ENCODE measurements around the gene HDHD2.

Gene HDHD2

GRCh38 chr18:47143899-47144485 is 6.3 kb downstream of the HDHD2 start:
- no peak overlapping the region for H3K27ac ChIP-seq
- no peak for TF ChIP-seq CTCF (conservative IDR thresholded peaks at IDR 0.05)

GRCh38 chr18:47143153-47143552 is 7.1 kb downstream of the HDHD2 start:
- no peak overlapping the region for H3K27ac ChIP-seq
- no peak for TF ChIP-seq CTCF (conservative IDR thresholded peaks at IDR 0.05)

GRCh38 chr18:47141289-47141688 is 9.0 kb downstream of the HDHD2 start:
- no peak overlapping the region for H3K27ac ChIP-seq
- TF ChIP-seq CTCF (conservative IDR thresholded peaks at IDR 0.05): no peak

GRCh38 chr18:47121146-47121545 is 29.2 kb downstream of the HDHD2 start:
- H3K27ac ChIP-seq: no peak overlapping the region
- no peak for TF ChIP-seq CTCF (conservative IDR thresholded peaks at IDR 0.05)

- H3K27ac ChIP-seq: no peak overlapping the region
- TF ChIP-seq CTCF (conservative IDR thresholded peaks at IDR 0.05): no peak
Observed at GRCh38 chr18:47120428-47120827, 29.9 kb downstream of the HDHD2 start.

- H3K27ac ChIP-seq: no peak overlapping the region
- TF ChIP-seq CTCF (conservative IDR thresholded peaks at IDR 0.05): no peak
Observed at GRCh38 chr18:47118981-47119380, 31.3 kb downstream of the HDHD2 start.

- H3K27ac ChIP-seq: no peak overlapping the region
- no peak for TF ChIP-seq CTCF (conservative IDR thresholded peaks at IDR 0.05)
Observed at GRCh38 chr18:47115205-47115604, 35.1 kb downstream of the HDHD2 start.
